IMR-90 (cell line): ENCODE data around the gene UBR4. TPM values are rescaled to one million over a fixed set of nuclear protein-coding genes. Genes with fewer than 3 reads are reported as not detected.

Experiments
- ATAC-seq: fragments of 200-7000 bp; cut with Tn5 transposase; 2 replicates; pipeline ENCODE4 v1.9.1; 2020; ENCODE audit warnings: low read depth, mild to moderate bottlenecking, moderate library complexity
- BruUV-seq: library from RNA; stranded (reverse); fragments of 400-500 nt; replicated peaks from 2 replicates; lab custom pipeline; 2021; lab: Mats Ljungman, UMichigan
- CTCF ChIA-PET: fragments of 300-600 bp; formaldehyde crosslinking; extraction: SDS; loops from one replicate; lab custom pipeline; 2021; ENCODE audit warnings: antibody characterized with exemption; lab: Yijun Ruan, JAX
- POLR2A ChIA-PET: fragments of 300-600 bp; sonication (Branson Sonifier 250); formaldehyde crosslinking; loops from one replicate; lab custom pipeline; 2022; ENCODE audit warnings: antibody characterized with exemption; ENCODE audit not compliant: unreplicated experiment; lab: Charles Lee
- DNase-seq: peaks from one replicate; pipeline ENCODE4 v3.0.0; 2013
- H2AFZ ChIP-seq: replicated peaks from 2 replicates; pipeline ENCODE3; 2013; ENCODE audit warnings: low read length, mild to moderate bottlenecking; ENCODE audit not compliant: poor library complexity
- H2AK5ac ChIP-seq: 2 replicates; pipeline ENCODE4 v1.6.1; 2013; ENCODE audit warnings: low read depth, low read length, inconsistent platforms
- H2AK9ac ChIP-seq: replicated peaks from 2 replicates; pipeline ENCODE3; 2013; ENCODE audit warnings: mild to moderate bottlenecking, low read depth, low read length, moderate library complexity; ENCODE audit not compliant: poor library complexity
- H2BK120ac ChIP-seq: 2 replicates; pipeline ENCODE4 v1.6.1; 2013; ENCODE audit warnings: low read depth, low read length, inconsistent platforms
- H2BK15ac ChIP-seq: 3 replicates; pipeline ENCODE4 v1.6.1; 2013; ENCODE audit warnings: low read depth, low read length, inconsistent platforms
- H2BK20ac ChIP-seq: 2 replicates; pipeline ENCODE4 v1.6.1; 2013; ENCODE audit warnings: low read depth, mild to moderate bottlenecking, inconsistent platforms, low read length, moderate library complexity
- H2BK5ac ChIP-seq: 2 replicates; pipeline ENCODE4 v1.6.1; 2013; ENCODE audit warnings: mild to moderate bottlenecking, low read depth, low read length, inconsistent platforms; ENCODE audit not compliant: poor library complexity, severe bottlenecking
- H3K14ac ChIP-seq: replicated peaks from 2 replicates; pipeline ENCODE4 v1.6.1; 2013; ENCODE audit warnings: low read depth, low read length, inconsistent platforms
- H3K18ac ChIP-seq: 2 replicates; pipeline ENCODE4 v1.6.1; 2013; ENCODE audit warnings: low read depth, low read length, control low read depth
- H3K23ac ChIP-seq: 2 replicates; pipeline ENCODE4 v1.6.1; 2013; ENCODE audit warnings: low read depth, low read length, inconsistent platforms
- H3K27ac ChIP-seq: 2 replicates; pipeline ENCODE4 v1.5.1; 2013; ENCODE audit warnings: mild to moderate bottlenecking, control low read depth, low read length; ENCODE audit not compliant: insufficient read depth
- H3K27me3 ChIP-seq: 2 replicates; pipeline ENCODE4 v1.6.1; 2013; ENCODE audit warnings: low read length; ENCODE audit not compliant: control insufficient read depth, insufficient read depth
- H3K36me3 ChIP-seq: 2 replicates; pipeline ENCODE4 v1.6.1; 2013; ENCODE audit warnings: low read length, mixed read lengths; ENCODE audit not compliant: control insufficient read depth, insufficient read depth
- H3K4ac ChIP-seq: 2 replicates; pipeline ENCODE4 v1.6.1; 2013; ENCODE audit warnings: low read depth, low read length, inconsistent platforms
- H3K4me1 ChIP-seq: 2 replicates; pipeline ENCODE4 v1.6.1; 2013; ENCODE audit warnings: low read length, mixed read lengths; ENCODE audit not compliant: control insufficient read depth, insufficient read depth
- H3K4me2 ChIP-seq: 2 replicates; pipeline ENCODE4 v1.6.1; 2013; ENCODE audit warnings: low read depth, mild to moderate bottlenecking, control low read depth, low read length, moderate library complexity
- H3K4me3 ChIP-seq: 2 replicates; pipeline ENCODE4 v1.5.1; 2013; ENCODE audit warnings: low read depth, mild to moderate bottlenecking, control low read depth, low read length, moderate library complexity; ENCODE audit not compliant: insufficient read depth
- H3K56ac ChIP-seq: 2 replicates; pipeline ENCODE4 v1.6.1; 2013; ENCODE audit warnings: low read length, inconsistent platforms; ENCODE audit not compliant: insufficient read depth; ENCODE audit errors: extremely low read depth
- H3K79me1 ChIP-seq, 2 experiments: 2 replicates each; pipeline ENCODE4 v1.6.1; 2013; ENCODE audit warnings: low read length in 2 of 2, inconsistent platforms in 1 of 2, low read depth in 1 of 2
- H3K9ac ChIP-seq: 2 replicates; pipeline ENCODE4 v1.6.1; 2013; ENCODE audit warnings: low read depth, low read length, control low read depth
- H3K9me1 ChIP-seq: 2 replicates; pipeline ENCODE4 v1.6.1; 2013; ENCODE audit warnings: low read length, inconsistent platforms; ENCODE audit not compliant: insufficient read depth
- H3K9me3 ChIP-seq: 2 replicates; pipeline ENCODE4 v1.6.1; 2013; ENCODE audit warnings: low read length; ENCODE audit not compliant: control insufficient read depth, insufficient read depth
- H4K20me1 ChIP-seq: 2 replicates; pipeline ENCODE4 v1.6.1; 2013; ENCODE audit warnings: low read length, inconsistent platforms; ENCODE audit not compliant: insufficient read depth
- H4K5ac ChIP-seq: 2 replicates; pipeline ENCODE4 v1.6.1; 2013; ENCODE audit warnings: mild to moderate bottlenecking, low read depth, low read length, control low read depth
- H4K8ac ChIP-seq, 2 experiments: 2 replicates each; pipeline ENCODE4 v1.6.1; 2013; ENCODE audit warnings: low read depth in 2 of 2, low read length in 2 of 2, control low read depth in 1 of 2, inconsistent platforms in 1 of 2
- H4K91ac ChIP-seq: 2 replicates; pipeline ENCODE4 v1.6.1; 2013; ENCODE audit warnings: low read depth, low read length, inconsistent platforms; ENCODE audit not compliant: insufficient read depth
- BHLHE40 ChIP-seq: fragments of 150-350 bp; IDR thresholded peaks from 2 replicates; pipeline ENCODE4 v1.6.1; 2016; ENCODE audit warnings: mild to moderate bottlenecking, low read depth, low read length
- CEBPB ChIP-seq: IDR thresholded peaks from 2 replicates; pipeline ENCODE4 v1.6.1; 2012; ENCODE audit warnings: low read depth, low read length, improper control_type of control experiment
- CHD1 ChIP-seq: IDR thresholded peaks from 2 replicates; pipeline ENCODE4 v1.6.1; 2012; ENCODE audit warnings: low read depth, low read length, improper control_type of control experiment
- CTCF ChIP-seq: conservative IDR thresholded peaks from 2 replicates; pipeline ENCODE4 v1.5.1; 2012; ENCODE audit warnings: mild to moderate bottlenecking, low read depth, low read length, improper control_type of control experiment
- ELK1 ChIP-seq: fragments of 150-350 bp; IDR thresholded peaks from 2 replicates; pipeline ENCODE4 v1.6.1; 2016; ENCODE audit warnings: low read depth, mild to moderate bottlenecking, low read length, moderate library complexity, borderline replicate concordance
- MAFK ChIP-seq: IDR thresholded peaks from 2 replicates; pipeline ENCODE4 v1.6.1; 2012; ENCODE audit warnings: low read depth, low read length, improper control_type of control experiment
- MAZ ChIP-seq: IDR thresholded peaks from 2 replicates; pipeline ENCODE4 v1.6.1; 2012; ENCODE audit warnings: low read depth, mild to moderate bottlenecking, low read length, improper control_type of control experiment, moderate library complexity, borderline replicate concordance
- NFE2L2 ChIP-seq: fragments of 150-350 bp; IDR thresholded peaks from 2 replicates; pipeline ENCODE4 v1.6.1; 2016; ENCODE audit warnings: low read depth, mild to moderate bottlenecking, low read length
- RCOR1 ChIP-seq: IDR thresholded peaks from 2 replicates; pipeline ENCODE4 v1.6.1; 2012; ENCODE audit warnings: mild to moderate bottlenecking, low read length, improper control_type of control experiment; ENCODE audit not compliant: insufficient replicate concordance
- RFX5 ChIP-seq: IDR thresholded peaks from 2 replicates; pipeline ENCODE4 v1.8.0; 2012; ENCODE audit warnings: low read depth, mild to moderate bottlenecking, low read length, moderate library complexity
- SMC3 ChIP-seq: fragments of 150-350 bp; IDR thresholded peaks from 2 replicates; pipeline ENCODE4 v1.6.1; 2016; ENCODE audit warnings: low read depth, mild to moderate bottlenecking, antibody characterized with exemption, low read length, moderate library complexity
- USF2 ChIP-seq: fragments of 150-350 bp; IDR thresholded peaks from 2 replicates; pipeline ENCODE4 v1.6.1; 2017; ENCODE audit warnings: mild to moderate bottlenecking, antibody characterized with exemption, low read length, low read depth
- WGBS, 2 experiments: methylation state at CpG; one replicate each; pipeline versions ENCODE4 v1.1.5 to v1.1.7; 2013; ENCODE audit warnings: missing lambda C conversion rate in 2 of 2; ENCODE audit not compliant: insufficient read length in 1 of 2; ENCODE audit errors: extremely low coverage in 2 of 2; 5-methylcytosine and 5-hydroxymethylcytosine counted together
- dilution Hi-C: fragments of 300-500 bp; cut with HindIII; formaldehyde crosslinking; loops from one replicate; pipeline ENCODE4 v1.14.3; 2018; ENCODE audit warnings: low sequenced_read_pairs; ENCODE audit not compliant: unreplicated experiment
- in situ Hi-C: fragments of 300-500 bp; cut with MboI; formaldehyde crosslinking; loops from 3 replicates; pipeline ENCODE4 v1.14.3; 2019; ENCODE audit warnings: low sequenced_read_pairs, inconsistent platforms, mixed read lengths
- intact Hi-C: fragments of 100-400 bp; cut with micrococcal nuclease; formaldehyde crosslinking; loops from 2 replicates; pipeline ENCODE4 v1.10.0; 2022
- polyA plus RNA-seq, 3 experiments: library from polyadenylated mRNA; depleted of rRNA; stranded (reverse); fragments of >200 nt; gene quantifications; 2 replicates each; pipeline ENCODE4 v1.2.3, GENCODE V29; 2012; ENCODE audit warnings: low replicate concordance in 1 of 3
- total RNA-seq: library from RNA; depleted of rRNA; stranded (reverse); fragments of >200 nt; gene quantifications from 2 replicates; pipeline ENCODE4 v1.2.3, GENCODE V29; 2012

UBR4 gene
- total and polyA plus RNA-seq, 2 of the 4 experiments (the other 2 are of a cell fraction): 87.8 to 121 TPM

- ATAC-seq: no peak
- Histone ChIP-seq H3K27ac (no peak overlapping the region), H3K9me1 (no peaks in the 10 kb centered on the region), H3K36me3 (peaks cover 89% of the 10 kb centered on the region), H3K56ac (no peak overlapping the region), H3K4me3 (no peak overlapping the region), H3K79me1 (peaks cover 15 to 20% of the 10 kb centered on the region in 2 experiments; a peak in 3 of 4 replicates), H3K18ac (no peak overlapping the region), H3K4ac (no peak overlapping the region), H3K4me1 (no peaks in the 10 kb centered on the region), H2BK120ac (no peak overlapping the region), H2BK20ac (no peak overlapping the region), H4K20me1 (peaks cover 3% of the 10 kb centered on the region), H2AK5ac (no peak overlapping the region), H3K4me2 (no peak overlapping the region), H3K14ac (no peak overlapping the region), H3K9me3 (no peaks in the 10 kb centered on the region), H3K23ac (no peak overlapping the region), H4K91ac (no peak overlapping the region), H2AK9ac (no peak overlapping the region), H3K9ac (no peak overlapping the region), H3K27me3 (no peaks in the 10 kb centered on the region), H2AFZ (no peak overlapping the region), H4K5ac (no peak overlapping the region), H4K8ac (no peak overlapping the region), H2BK15ac (no peak overlapping the region), H2BK5ac (no peak overlapping the region)
- DNase-seq: no peak
- intact Hi-C loops (no loop called here), in situ Hi-C loops (no loop called here), dilution Hi-C loops (no loop called here)
- 100% methylated on average over 2 of the region's 7 CpGs; no CpG with 5 or more reads in 1 of the 2 experiments for WGBS, 2 experiments
- no TSS peak for BruUV-seq
- ChIA-PET CTCF (interaction anchor here (0.7 to 2.2 kb wide), 5 partner anchors 8 to 229 kb away, joined by 3 to 6 read pairs (median 3); no protein-coding TSS in a partner anchor), POLR2A (interaction anchor here (0.7 kb wide), 1 partner anchor 21 kb away, joined by 3 read pairs; no protein-coding TSS in a partner anchor)
- TF ChIP-seq MAZ (no peak), CEBPB (no peak), RCOR1 (no peak), CHD1 (no peak), ELK1 (no peak), SMC3 (no peak), USF2 (no peak), NFE2L2 (no peak), MAFK (no peak), CTCF (no peak), RFX5 (no peak), BHLHE40 (no peak)
Measured at GRCh38 chr1:19112891-19113696, 97.0 kb downstream of the UBR4 start.
